ENCODE measurements around the gene STAT4.

DNA sequence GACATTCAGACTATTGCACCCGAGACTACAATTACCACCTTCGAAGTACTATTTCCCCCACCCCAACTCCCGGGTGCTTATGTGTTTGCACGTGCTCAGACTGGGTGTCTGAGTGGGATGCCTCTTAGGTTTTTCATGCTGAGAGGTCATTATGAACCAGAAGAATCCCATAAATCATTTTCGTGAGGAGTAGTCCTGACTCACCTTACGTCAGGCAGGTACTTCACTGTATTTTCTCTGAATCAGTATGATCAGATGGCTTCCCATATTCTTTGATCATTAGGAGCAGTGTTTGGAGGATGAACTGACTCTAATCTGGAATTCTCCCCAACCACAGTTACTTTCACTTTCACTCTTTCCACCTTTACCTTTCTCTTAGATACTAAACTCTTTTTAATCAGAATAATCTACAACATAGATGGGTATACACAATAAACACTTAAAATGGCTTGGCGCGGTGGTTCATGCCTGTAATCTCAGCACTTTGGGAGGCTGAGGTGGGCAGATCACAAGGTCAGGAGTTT, 38.4 kb upstream of the STAT4 start:
- TF ChIP-seq CTCF (IDR thresholded peaks at IDR 0.05; ENCODE audit: low read depth, low read length) (no peak), POLR2A (IDR thresholded peaks at IDR 0.05; ENCODE audit: extremely low read depth, insufficient read length) (no peak), MYC (IDR thresholded peaks at IDR 0.05; ENCODE audit: low read depth, low read length) (no peak)

All from NB4 (cell line).